Measurements from ENCODE around the gene MYO5B. TPM values are rescaled to one million over a fixed set of nuclear protein-coding genes. Genes with fewer than 3 reads are reported as not detected.
A peak's percentile ranks its signal among the peaks of the same experiment; 100 is the strongest.
"Not testable (repeated sequence)": the region's sequence is repeated elsewhere in the genome, so short reads cannot be mapped to it uniquely, and the experiment has no call there.

MYO5B gene
- total RNA-seq, 1 donor from 2014 or later, result not detected

GRCh38 chr18:49804096-49804495 is 390.9 kb downstream of the MYO5B start:
- intact Hi-C loops (cut with micrococcal nuclease), result no loop called here
- no peak overlapping the region for H3K27ac Mint-ChIP-seq
- no peak for DNase-seq (ENCODE audit: low spot score)

DNA sequence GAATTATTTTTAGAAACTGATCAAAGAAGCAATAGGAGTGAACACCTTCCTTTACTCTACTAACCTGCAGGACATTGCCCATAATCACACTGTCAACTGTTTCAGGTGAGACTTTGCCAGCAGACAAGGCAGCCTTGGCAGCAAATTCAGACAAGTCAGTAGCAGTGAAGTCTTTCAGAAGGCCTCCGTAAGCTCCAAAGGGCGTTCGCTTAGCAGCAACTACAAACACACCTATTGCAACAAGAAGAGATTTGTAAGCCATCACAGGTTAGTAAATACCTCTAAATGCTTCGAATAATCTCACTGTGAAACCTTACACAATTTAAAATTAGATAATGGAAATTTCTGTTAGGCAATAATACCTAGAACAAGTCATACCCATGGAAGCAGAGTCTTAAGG is 392.3 kb downstream of the MYO5B start:
- no peaks in the 10 kb centered on the region for H3K9me3 Mint-ChIP-seq
- intact Hi-C loops (cut with micrococcal nuclease), result no loop called here
- H3K36me3 Mint-ChIP-seq (ENCODE audit: low read depth), result peaks cover 61% of the 10 kb centered on the region
- H3K4me3 Mint-ChIP-seq (ENCODE audit: low read depth), result no peak overlapping the region
- no peak overlapping the region for H3K27ac Mint-ChIP-seq
- peaks cover 14% of the 10 kb centered on the region for H3K4me1 Mint-ChIP-seq (ENCODE audit: low read depth)
- no peak for DNase-seq (ENCODE audit: low spot score)
- no peaks in the 10 kb centered on the region for H3K27me3 Mint-ChIP-seq (ENCODE audit: low read depth)

More at GRCh38 chr18:49804096-49804495, 390.9 kb downstream of the MYO5B start:
- Mint-ChIP-seq H3K36me3 (ENCODE audit: low read depth) (peaks cover 64% of the 10 kb centered on the region), H3K27me3 (ENCODE audit: low read depth) (no peaks in the 10 kb centered on the region), H3K4me1 (ENCODE audit: low read depth) (peaks cover 12% of the 10 kb centered on the region), H3K9me3 (peaks cover 7% of the 10 kb centered on the region), H3K4me3 (ENCODE audit: low read depth) (no peak overlapping the region)

DNA sequence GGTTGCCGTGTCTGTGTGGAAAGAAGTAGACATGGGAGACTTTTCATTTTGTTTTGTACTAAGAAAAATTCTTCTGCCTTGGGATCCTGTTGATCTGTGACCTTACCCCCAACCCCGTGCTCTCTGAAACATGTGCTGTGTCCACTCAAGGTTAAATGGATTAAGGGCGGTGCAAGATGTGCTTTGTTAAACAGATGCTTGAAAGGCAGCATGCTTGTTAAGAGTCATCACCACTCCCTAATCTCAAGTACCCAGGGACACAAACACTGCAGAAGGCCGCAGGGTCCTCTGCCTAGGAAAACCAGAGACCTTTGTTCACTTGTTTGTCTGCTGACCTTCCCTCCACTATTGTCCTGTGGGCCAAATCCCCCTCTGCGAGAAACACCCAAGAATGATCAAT is 394.5 kb downstream of the MYO5B start:
- H3K36me3 Mint-ChIP-seq (ENCODE audit: low read depth), result peaks cover 62% of the 10 kb centered on the region
- DNase-seq (ENCODE audit: low spot score); H3K27me3 Mint-ChIP-seq (ENCODE audit: low read depth); H3K27ac Mint-ChIP-seq; intact Hi-C loops (cut with micrococcal nuclease); H3K4me3 Mint-ChIP-seq (ENCODE audit: low read depth); H3K9me3 Mint-ChIP-seq: not testable (repeated sequence)
- peaks cover 24% of the 10 kb centered on the region for H3K4me1 Mint-ChIP-seq (ENCODE audit: low read depth)

DNA sequence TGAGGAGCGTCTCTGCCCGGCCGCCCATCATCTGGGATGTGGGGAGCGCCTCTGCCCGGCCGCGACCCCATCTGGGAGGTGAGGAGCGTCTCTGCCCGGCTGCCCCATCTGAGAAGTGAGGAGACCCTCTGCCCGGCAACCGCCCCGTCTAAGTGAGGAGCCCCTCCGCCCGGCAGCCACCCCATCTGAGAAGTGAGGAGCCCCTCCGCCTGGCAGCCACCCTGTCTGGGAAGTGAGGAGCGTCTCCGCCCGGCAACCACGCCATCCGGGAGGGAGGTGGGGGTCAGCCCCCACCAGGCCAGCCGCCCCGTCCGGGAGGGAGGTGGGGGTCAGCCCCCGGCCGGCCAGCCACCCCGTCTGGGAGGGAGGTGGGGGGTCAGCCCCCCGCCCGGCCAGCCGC is 395.1 kb downstream of the MYO5B start:
- H3K9me3 Mint-ChIP-seq; H3K27ac Mint-ChIP-seq; H3K27me3 Mint-ChIP-seq (ENCODE audit: low read depth); H3K4me3 Mint-ChIP-seq (ENCODE audit: low read depth); intact Hi-C loops (cut with micrococcal nuclease); DNase-seq (ENCODE audit: low spot score): not testable (repeated sequence)
- H3K4me1 Mint-ChIP-seq (ENCODE audit: low read depth), result peaks cover 25% of the 10 kb centered on the region
- peaks cover 66% of the 10 kb centered on the region for H3K36me3 Mint-ChIP-seq (ENCODE audit: low read depth)

DNA sequence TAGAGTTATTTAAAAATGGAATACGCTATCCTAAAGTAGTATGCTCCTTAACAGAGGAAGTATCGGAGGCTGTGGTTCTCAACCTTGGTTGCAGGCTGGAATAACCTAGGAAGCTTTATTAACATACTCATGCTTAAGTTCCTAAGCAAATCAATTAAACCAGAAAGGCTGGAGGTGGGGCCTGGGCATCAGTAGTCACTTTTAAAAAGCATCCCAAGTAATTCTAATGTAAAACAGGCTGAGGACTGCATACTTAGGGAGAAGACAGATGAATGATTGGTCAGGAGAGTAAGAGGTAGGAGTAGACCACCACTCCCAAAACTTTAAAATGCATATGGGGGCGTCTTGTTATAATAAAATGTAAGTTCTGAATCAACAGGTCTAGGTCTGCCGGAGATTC is 396.9 kb downstream of the MYO5B start:
- Mint-ChIP-seq H3K36me3 (ENCODE audit: low read depth) (peaks cover 71% of the 10 kb centered on the region), H3K9me3 (no peaks in the 10 kb centered on the region), H3K4me3 (ENCODE audit: low read depth) (no peak overlapping the region), H3K27ac (no peak overlapping the region), H3K4me1 (ENCODE audit: low read depth) (peaks cover 17% of the 10 kb centered on the region), H3K27me3 (ENCODE audit: low read depth) (no peaks in the 10 kb centered on the region)
- DNase-seq (ENCODE audit: low spot score), result no peak
- intact Hi-C loops (cut with micrococcal nuclease), result no loop called here

DNA sequence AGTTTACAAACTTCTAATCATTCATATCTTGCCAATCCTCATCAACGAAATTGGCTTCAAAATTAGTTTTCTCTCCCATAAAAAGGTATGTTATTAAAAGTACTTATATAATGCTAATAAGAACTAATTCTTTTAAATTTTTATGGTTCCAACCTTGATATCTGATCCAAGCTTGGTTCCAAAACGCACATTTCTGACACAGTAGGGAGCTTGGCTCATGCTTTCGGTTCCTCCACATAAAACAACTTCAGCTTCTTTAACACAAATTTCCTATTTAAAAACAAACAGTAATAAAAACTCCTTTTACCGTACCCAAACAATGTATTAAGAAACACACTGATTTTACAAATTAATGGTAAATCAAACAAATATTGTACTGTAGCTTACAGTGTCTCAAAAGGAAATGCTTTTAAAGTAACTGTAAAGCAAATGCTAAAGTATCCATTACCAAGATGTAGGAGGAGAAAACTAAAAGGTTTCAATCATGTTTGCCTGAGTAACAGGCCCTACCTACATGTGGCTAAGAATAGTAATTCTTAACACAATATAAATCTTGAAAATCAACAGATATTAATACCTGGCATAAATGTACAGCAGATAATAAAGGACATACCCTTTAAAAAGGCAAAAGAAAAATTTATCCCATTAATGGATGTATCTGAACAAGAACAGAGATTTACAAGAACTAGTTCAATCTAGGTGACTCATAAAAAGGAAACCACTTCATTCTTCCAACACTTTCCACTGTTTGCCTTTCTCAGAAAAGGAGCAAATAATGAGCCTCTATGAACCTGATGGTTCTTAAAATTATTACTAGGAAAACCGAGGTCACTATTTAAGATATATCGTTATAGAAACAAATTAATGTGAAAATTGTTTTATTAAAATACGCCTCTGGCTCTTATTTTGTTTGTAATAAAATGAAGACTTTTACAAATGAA is 399.1 kb downstream of the MYO5B start:
- H3K4me3 Mint-ChIP-seq (ENCODE audit: low read depth), result no peak overlapping the region
- intact Hi-C loops (cut with micrococcal nuclease), result loop anchor here (2.0 kb wide), 1 partner anchor 15 kb away; no protein-coding TSS in a partner anchor
- H3K9me3 Mint-ChIP-seq, result no peaks in the 10 kb centered on the region
- DNase-seq (ENCODE audit: low spot score), result no peak
- peaks cover 17% of the 10 kb centered on the region for H3K4me1 Mint-ChIP-seq (ENCODE audit: low read depth)
- H3K27ac Mint-ChIP-seq, result peak overlapping the region; percentile 44
- H3K36me3 Mint-ChIP-seq (ENCODE audit: low read depth), result peaks cover 75% of the 10 kb centered on the region
- H3K27me3 Mint-ChIP-seq (ENCODE audit: low read depth), result no peaks in the 10 kb centered on the region

- no peak overlapping the region for H3K4me3 Mint-ChIP-seq (ENCODE audit: low read depth)
- DNase-seq (ENCODE audit: low spot score), result no peak
- peaks cover 80% of the 10 kb centered on the region for H3K36me3 Mint-ChIP-seq (ENCODE audit: low read depth)
- H3K27ac Mint-ChIP-seq, result no peak overlapping the region
- H3K9me3 Mint-ChIP-seq, result no peaks in the 10 kb centered on the region
- no peaks in the 10 kb centered on the region for H3K27me3 Mint-ChIP-seq (ENCODE audit: low read depth)
- intact Hi-C loops (cut with micrococcal nuclease), result no loop called here
- peaks cover 26% of the 10 kb centered on the region for H3K4me1 Mint-ChIP-seq (ENCODE audit: low read depth)
Observed at GRCh38 chr18:49794743-49795142, 400.2 kb downstream of the MYO5B start.

GRCh38 chr18:49789560-49790134 is 405.3 kb downstream of the MYO5B start:
- H3K27me3 Mint-ChIP-seq (ENCODE audit: low read depth); H3K9me3 Mint-ChIP-seq; DNase-seq (ENCODE audit: low spot score); H3K4me3 Mint-ChIP-seq (ENCODE audit: low read depth): not testable (repeated sequence)
- intact Hi-C loops (cut with micrococcal nuclease), result loop anchor here (2.0 to 5.0 kb wide), 2 partner anchors 23 to 68 kb away; partner anchors contain the start of gene ACAA2
- peaks cover 81% of the 10 kb centered on the region for H3K36me3 Mint-ChIP-seq (ENCODE audit: low read depth)
- H3K4me1 Mint-ChIP-seq (ENCODE audit: low read depth), result peaks cover 41% of the 10 kb centered on the region
- H3K27ac Mint-ChIP-seq, result peak overlapping the region; percentile 8

DNA sequence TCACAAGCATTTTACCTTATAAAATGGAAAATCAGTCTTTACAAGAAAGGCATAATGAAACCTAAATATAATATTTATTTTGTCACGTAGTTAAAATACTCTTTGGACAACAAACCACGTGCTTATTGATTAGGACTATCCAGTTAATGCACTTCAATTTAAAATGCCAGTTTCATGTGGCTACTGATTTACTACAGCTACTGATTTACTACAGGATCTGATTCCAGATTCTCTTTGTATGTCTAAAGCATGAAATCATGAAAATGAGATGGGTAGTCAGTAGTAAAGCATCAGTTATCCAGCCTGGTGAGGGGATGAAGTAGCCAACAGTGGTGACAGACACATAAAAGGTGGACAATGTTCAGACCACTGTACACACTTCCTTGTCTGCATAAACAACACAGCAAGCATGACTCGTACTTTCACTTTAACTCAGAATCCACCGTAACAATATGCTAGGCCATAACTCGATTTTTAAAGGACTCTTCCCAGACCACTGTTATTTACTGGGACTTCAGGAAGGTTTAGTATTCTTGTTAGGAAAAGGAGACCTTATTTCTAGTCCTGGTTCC is 406.5 kb downstream of the MYO5B start:
- Mint-ChIP-seq H3K4me1 (ENCODE audit: low read depth) (peaks cover 43% of the 10 kb centered on the region), H3K4me3 (ENCODE audit: low read depth) (no peak overlapping the region), H3K9me3 (no peaks in the 10 kb centered on the region), H3K36me3 (ENCODE audit: low read depth) (peaks cover 83% of the 10 kb centered on the region), H3K27me3 (ENCODE audit: low read depth) (no peaks in the 10 kb centered on the region), H3K27ac (peak overlapping the region; percentile 55)
- no peak for DNase-seq (ENCODE audit: low spot score)
- intact Hi-C loops (cut with micrococcal nuclease), result loop anchor here (2.0 to 5.0 kb wide), 2 partner anchors 24 to 69 kb away; partner anchors contain the start of gene ACAA2

GRCh38 chr18:49786019-49786720 is 408.8 kb downstream of the MYO5B start:
- H3K9me3 Mint-ChIP-seq, result no peaks in the 10 kb centered on the region
- no peak for DNase-seq (ENCODE audit: low spot score)
- no peak overlapping the region for H3K27ac Mint-ChIP-seq
- no peaks in the 10 kb centered on the region for H3K27me3 Mint-ChIP-seq (ENCODE audit: low read depth)
- H3K36me3 Mint-ChIP-seq (ENCODE audit: low read depth), result peaks cover 81% of the 10 kb centered on the region
- no peak overlapping the region for H3K4me3 Mint-ChIP-seq (ENCODE audit: low read depth)
- peaks cover 43% of the 10 kb centered on the region for H3K4me1 Mint-ChIP-seq (ENCODE audit: low read depth)
- intact Hi-C loops (cut with micrococcal nuclease), result loop anchor here (5.0 kb wide), 1 partner anchor 71 kb away; no protein-coding TSS in a partner anchor

GRCh38 chr18:49784427-49785185 is 410.3 kb downstream of the MYO5B start:
- no peaks in the 10 kb centered on the region for H3K27me3 Mint-ChIP-seq (ENCODE audit: low read depth)
- intact Hi-C loops (cut with micrococcal nuclease), result loop anchor here (5.0 kb wide), 1 partner anchor 73 kb away; no protein-coding TSS in a partner anchor
- no peak for DNase-seq (ENCODE audit: low spot score)
- H3K9me3 Mint-ChIP-seq, result no peaks in the 10 kb centered on the region
- H3K4me1 Mint-ChIP-seq (ENCODE audit: low read depth), result peaks cover 34% of the 10 kb centered on the region
- peaks cover 79% of the 10 kb centered on the region for H3K36me3 Mint-ChIP-seq (ENCODE audit: low read depth)
- no peak overlapping the region for H3K27ac Mint-ChIP-seq
- no peak overlapping the region for H3K4me3 Mint-ChIP-seq (ENCODE audit: low read depth)

- not testable (repeated sequence) for H3K27ac Mint-ChIP-seq
Observed at GRCh38 chr18:49783631-49784030, 411.3 kb downstream of the MYO5B start.

More at GRCh38 chr18:49783631-49784030, 411.3 kb downstream of the MYO5B start:
- H3K4me3 Mint-ChIP-seq (ENCODE audit: low read depth); H3K27me3 Mint-ChIP-seq (ENCODE audit: low read depth); intact Hi-C loops (cut with micrococcal nuclease); DNase-seq (ENCODE audit: low spot score); H3K9me3 Mint-ChIP-seq: not testable (repeated sequence)
- Mint-ChIP-seq H3K4me1 (ENCODE audit: low read depth) (peaks cover 24% of the 10 kb centered on the region), H3K36me3 (ENCODE audit: low read depth) (peaks cover 80% of the 10 kb centered on the region)
